MG63 (cell line): Measurements from ENCODE around the gene FGGY. TPM values are rescaled to one million over a fixed set of nuclear protein-coding genes. Genes with fewer than 3 reads are reported as not detected.

ENCODE experiments used
- DNase-seq: peaks from one replicate; pipeline ENCODE4 v3.0.0-alpha.2; 2020
- H3K27me3 ChIP-seq: fragments of 250-450 bp; sonication (Bioruptor Pico); 2 replicates; pipeline ENCODE4 v1.5.1; 2020; ENCODE audit warnings: mild to moderate bottlenecking, moderate library complexity
- H3K36me3 ChIP-seq: fragments of 250-450 bp; sonication (Bioruptor Pico); 2 replicates; pipeline ENCODE4 v1.5.1; 2020; ENCODE audit warnings: mild to moderate bottlenecking, moderate library complexity
- H3K4me3 ChIP-seq: fragments of 250-450 bp; sonication (Bioruptor Pico); 2 replicates; pipeline ENCODE4 v1.5.1; 2020; ENCODE audit warnings: mild to moderate bottlenecking, moderate library complexity
- H3K9me3 ChIP-seq: fragments of 250-450 bp; sonication (Bioruptor Pico); 2 replicates; pipeline ENCODE4 v1.5.1; 2020; ENCODE audit warnings: mild to moderate bottlenecking, moderate library complexity
- total RNA-seq: library from RNA; depleted of rRNA; stranded (reverse); fragments of >200 nt; shearing (Covaris generic); gene quantifications from 2 replicates; pipeline ENCODE4 v1.2.3, GENCODE V29; 2014; ENCODE audit warnings: low replicate concordance

The FGGY gene
- total RNA-seq, 1 experiment from 2014 or later: 15.4 TPM

- H3K9me3 ChIP-seq: no peaks in the 10 kb centered on the region
- H3K4me3 ChIP-seq: no peak overlapping the region
- no peak for DNase-seq
- H3K36me3 ChIP-seq: no peaks in the 10 kb centered on the region
- no peaks in the 10 kb centered on the region for H3K27me3 ChIP-seq
Measured at GRCh38 chr1:59767119-59767518, 470.2 kb downstream of the FGGY start.

- Histone ChIP-seq H3K36me3 (no peaks in the 10 kb centered on the region), H3K27me3 (no peaks in the 10 kb centered on the region), H3K9me3 (no peaks in the 10 kb centered on the region), H3K4me3 (no peak overlapping the region)
- DNase-seq: no peak
Measured at GRCh38 chr1:59768792-59769735, 472.2 kb downstream of the FGGY start.

DNA sequence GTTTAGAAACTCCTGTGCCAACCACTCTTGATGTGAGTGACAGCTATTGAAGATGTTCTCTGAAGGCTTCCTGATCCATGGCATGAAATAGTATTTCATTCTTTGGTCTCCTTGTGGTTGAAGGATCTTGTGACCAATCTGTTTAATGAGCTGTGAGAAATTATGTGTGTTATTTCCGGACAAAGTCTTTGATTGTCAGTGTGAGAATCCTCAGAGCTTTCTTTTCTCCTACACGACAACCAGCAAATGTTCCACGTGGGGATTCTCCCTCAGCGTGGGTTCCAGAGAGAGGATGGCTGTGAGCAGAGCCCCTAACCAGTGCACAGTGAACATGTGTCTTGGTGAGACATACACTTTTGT lies 472.8 kb downstream of the FGGY start:
- Histone ChIP-seq H3K9me3 (no peaks in the 10 kb centered on the region), H3K36me3 (no peaks in the 10 kb centered on the region), H3K27me3 (no peaks in the 10 kb centered on the region), H3K4me3 (no peak overlapping the region)
- DNase-seq: no peak

DNA sequence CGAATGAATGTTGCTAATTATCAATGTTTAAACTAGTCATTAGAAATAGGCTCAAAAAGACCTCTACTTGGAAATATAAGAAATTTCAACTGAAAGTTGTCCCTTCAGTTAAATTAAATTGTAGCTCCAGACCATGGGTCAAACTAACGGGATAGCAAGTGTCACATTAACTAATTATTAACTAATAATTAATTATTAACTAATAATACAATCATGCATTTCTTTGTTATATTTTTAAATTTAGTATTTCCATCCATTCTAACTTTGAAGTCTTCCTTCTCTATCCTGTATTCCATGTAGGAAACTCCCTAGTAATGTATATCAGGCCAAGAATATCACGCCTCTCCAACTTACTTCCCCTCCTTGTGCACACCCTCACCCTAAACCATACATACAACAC lies 474.5 kb downstream of the FGGY start:
- no peaks in the 10 kb centered on the region for H3K9me3 ChIP-seq
- no peaks in the 10 kb centered on the region for H3K27me3 ChIP-seq
- H3K4me3 ChIP-seq: no peak overlapping the region
- DNase-seq: no peak
- H3K36me3 ChIP-seq: no peaks in the 10 kb centered on the region

GRCh38 chr1:59775480-59775879 lies 478.6 kb downstream of the FGGY start:
- H3K9me3 ChIP-seq: no peaks in the 10 kb centered on the region
- H3K4me3 ChIP-seq: no peak overlapping the region
- H3K27me3 ChIP-seq: no peaks in the 10 kb centered on the region
- no peaks in the 10 kb centered on the region for H3K36me3 ChIP-seq
- no peak for DNase-seq

DNA sequence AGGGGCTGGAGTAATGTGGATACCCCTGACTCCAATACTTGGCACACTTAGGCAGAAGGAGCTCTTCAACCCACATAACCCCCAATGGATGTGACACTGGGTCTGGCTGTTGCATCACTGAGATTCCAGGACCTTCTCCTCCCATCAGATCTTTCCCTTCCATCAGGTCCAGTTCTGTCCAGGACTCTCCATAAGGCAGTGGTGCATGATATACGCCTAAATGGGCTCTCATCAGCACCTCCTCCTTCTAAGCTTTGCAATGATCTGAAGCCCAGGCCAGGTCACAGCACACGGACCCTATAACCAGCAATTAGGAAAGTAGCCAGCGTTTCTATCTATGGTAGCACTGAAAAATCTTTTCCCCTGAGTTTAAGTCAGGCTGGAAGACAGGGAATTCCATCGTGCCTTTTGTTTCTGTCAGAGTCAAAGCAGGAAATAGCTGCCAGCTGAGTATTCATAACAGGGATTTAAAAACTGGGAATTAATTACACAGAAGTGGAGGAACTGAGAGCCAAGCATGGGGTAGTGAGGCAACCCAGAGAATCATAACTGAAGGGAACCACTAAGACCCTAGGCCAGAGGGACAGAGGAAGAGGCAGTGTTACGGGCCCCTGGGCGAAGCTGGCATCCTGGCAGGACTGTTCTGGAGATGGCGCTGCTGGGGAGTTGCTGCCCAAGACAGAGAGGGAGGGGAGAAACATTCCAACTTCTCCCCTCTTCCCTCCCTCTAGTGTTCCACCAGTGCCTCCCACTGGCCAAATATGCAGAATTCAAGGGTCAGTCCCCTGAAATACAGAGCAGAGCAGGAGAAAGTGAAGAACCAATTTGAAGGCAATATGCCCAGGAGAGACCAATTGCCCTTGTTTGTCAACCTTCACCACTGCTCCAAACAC lies 480.3 kb downstream of the FGGY start:
- H3K4me3 ChIP-seq: no peak overlapping the region
- no peaks in the 10 kb centered on the region for H3K27me3 ChIP-seq
- no peaks in the 10 kb centered on the region for H3K36me3 ChIP-seq
- no peak for DNase-seq
- no peaks in the 10 kb centered on the region for H3K9me3 ChIP-seq

- no peak overlapping the region for H3K4me3 ChIP-seq
- H3K9me3 ChIP-seq: no peaks in the 10 kb centered on the region
- no peaks in the 10 kb centered on the region for H3K36me3 ChIP-seq
- DNase-seq: no peak
- H3K27me3 ChIP-seq: no peaks in the 10 kb centered on the region
Measured at GRCh38 chr1:59779949-59780348, 483.1 kb downstream of the FGGY start.

DNA sequence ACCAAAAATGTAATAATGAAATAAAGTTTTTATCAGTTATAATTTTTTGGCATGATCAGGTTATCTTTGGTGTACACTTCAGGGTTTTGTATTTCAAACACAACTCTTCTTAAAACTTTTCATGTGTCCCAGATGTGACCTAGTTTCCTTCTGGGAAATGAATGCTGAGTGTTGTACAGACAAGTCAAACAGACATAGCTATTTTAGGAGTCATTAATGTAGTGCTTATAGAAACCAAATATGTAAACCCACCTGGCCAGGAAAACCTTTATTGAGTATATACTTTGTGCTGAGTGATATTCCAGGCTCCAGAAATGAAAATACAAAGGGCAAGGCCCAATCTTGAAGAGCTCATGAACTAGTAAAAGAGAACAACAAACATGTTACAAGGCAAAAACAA lies 491.9 kb downstream of the FGGY start:
- Histone ChIP-seq H3K4me3 (no peak overlapping the region), H3K36me3 (no peaks in the 10 kb centered on the region), H3K27me3 (no peaks in the 10 kb centered on the region), H3K9me3 (no peaks in the 10 kb centered on the region)
- no peak for DNase-seq

DNA sequence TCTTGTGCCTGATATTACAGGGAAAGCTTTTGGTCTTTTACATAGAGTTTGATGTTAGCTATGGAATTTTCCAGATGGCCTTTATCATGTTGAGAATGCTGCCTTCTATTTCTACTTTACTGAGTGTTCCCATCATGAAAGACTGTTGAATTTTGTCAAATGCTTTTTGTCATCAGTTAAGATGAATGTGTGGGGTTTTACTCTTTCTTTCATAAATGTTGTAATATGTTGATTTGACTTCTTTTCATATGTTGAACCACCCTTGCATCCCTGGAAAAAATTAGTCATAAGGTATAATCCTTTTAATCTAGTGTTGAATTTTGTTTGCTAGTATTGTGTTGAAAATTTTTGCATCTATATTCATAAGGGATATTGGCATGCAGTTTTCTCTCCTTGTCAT lies 501.7 kb downstream of the FGGY start:
- Histone ChIP-seq H3K36me3 (no peaks in the 10 kb centered on the region), H3K27me3 (no peaks in the 10 kb centered on the region), H3K9me3 (no peaks in the 10 kb centered on the region), H3K4me3 (no peak overlapping the region)
- no peak for DNase-seq

- Histone ChIP-seq H3K4me3 (no peak overlapping the region), H3K9me3 (no peaks in the 10 kb centered on the region), H3K36me3 (no peaks in the 10 kb centered on the region), H3K27me3 (no peaks in the 10 kb centered on the region)
- no peak for DNase-seq
Measured at GRCh38 chr1:59803458-59804038, 506.7 kb downstream of the FGGY start.

DNA sequence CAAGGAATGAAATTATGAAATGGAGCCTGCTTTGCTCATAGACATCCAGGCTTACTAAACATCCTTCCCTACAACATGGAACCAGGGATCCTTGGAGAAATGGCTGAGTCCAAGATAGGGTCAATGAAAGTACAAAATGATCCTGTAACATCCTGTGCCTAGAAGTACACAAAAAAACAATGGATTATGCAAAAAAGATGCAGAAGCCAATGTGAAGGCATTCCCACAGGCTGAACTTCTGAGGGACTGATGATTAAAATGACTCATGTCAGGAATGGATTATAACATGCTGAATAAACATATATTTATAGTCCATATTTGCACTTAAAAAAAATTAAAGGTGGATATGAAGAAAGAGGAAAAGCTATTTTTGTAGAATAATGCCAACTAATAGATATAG lies 507.4 kb downstream of the FGGY start:
- Histone ChIP-seq H3K27me3 (no peaks in the 10 kb centered on the region), H3K9me3 (no peaks in the 10 kb centered on the region)
- no peak for DNase-seq

DNA sequence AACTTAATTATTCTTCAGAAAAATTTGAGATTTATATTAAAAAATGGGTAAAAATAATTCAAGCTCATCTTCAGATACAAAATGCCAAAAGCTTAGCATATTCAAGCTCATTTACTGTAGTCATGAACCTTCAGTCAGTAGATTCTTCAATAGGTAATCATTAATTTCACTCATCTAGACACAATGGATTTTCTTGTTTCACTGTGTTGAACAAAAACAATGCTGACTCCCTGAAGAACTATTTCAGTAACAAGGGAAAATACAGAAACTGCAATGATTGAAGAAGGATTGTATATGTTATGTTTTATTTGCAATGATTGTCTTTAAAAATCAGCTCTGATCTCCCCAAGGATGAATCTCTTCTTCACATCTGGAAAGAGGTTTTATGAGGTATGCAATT lies 508.7 kb downstream of the FGGY start:
- H3K36me3 ChIP-seq: no peaks in the 10 kb centered on the region
- no peak overlapping the region for H3K4me3 ChIP-seq
- no peaks in the 10 kb centered on the region for H3K27me3 ChIP-seq
- no peak for DNase-seq
- no peaks in the 10 kb centered on the region for H3K9me3 ChIP-seq

More for the DNA sequence above, 507.4 kb downstream of the FGGY start:
- Histone ChIP-seq H3K36me3 (no peaks in the 10 kb centered on the region), H3K4me3 (no peak overlapping the region)
